Stimulated activated effector memory CD8-positive, alpha-beta T cell treated with anti-CD3 and anti-CD28 coated beads, Interleukin-12 subunit alpha, Interleukin-12 subunit beta, amount 100 ng/mL, for 72 hours (primary cell): ENCODE results near the gene BRCA1.
"Not testable (repeated sequence)": the region's sequence is repeated elsewhere in the genome, so short reads cannot be mapped to it uniquely, and the experiment has no call there.

Experiments
- ATAC-seq: fragments of 150-1000 bp; cut with Tn5 transposase; 2 replicates; pipeline ENCODE4 v1.10.0; 2021
- DNase-seq, 2 donors: peaks; one replicate each; pipeline ENCODE4 v3.0.0; 2021 to 2022; ENCODE audit warnings: low spot score in 2 of 2
- H3K27ac Mint-ChIP-seq: one replicate; pipeline ENCODE4 v1.8.0; 2022; ENCODE audit warnings: mild to moderate bottlenecking, mixed read lengths
- H3K36me3 Mint-ChIP-seq: one replicate; pipeline ENCODE4 v1.8.0; 2022; ENCODE audit warnings: mild to moderate bottlenecking, mixed read lengths
- H3K4me1 Mint-ChIP-seq: one replicate; pipeline ENCODE4 v1.8.0; 2022; ENCODE audit warnings: mixed read lengths
- H3K4me3 Mint-ChIP-seq: one replicate; pipeline ENCODE4 v1.8.0; 2022; ENCODE audit warnings: mild to moderate bottlenecking, mixed read lengths
- H3K9me3 Mint-ChIP-seq: one replicate; pipeline ENCODE4 v1.8.0; 2022; ENCODE audit warnings: mixed read lengths

Gene BRCA1

DNA sequence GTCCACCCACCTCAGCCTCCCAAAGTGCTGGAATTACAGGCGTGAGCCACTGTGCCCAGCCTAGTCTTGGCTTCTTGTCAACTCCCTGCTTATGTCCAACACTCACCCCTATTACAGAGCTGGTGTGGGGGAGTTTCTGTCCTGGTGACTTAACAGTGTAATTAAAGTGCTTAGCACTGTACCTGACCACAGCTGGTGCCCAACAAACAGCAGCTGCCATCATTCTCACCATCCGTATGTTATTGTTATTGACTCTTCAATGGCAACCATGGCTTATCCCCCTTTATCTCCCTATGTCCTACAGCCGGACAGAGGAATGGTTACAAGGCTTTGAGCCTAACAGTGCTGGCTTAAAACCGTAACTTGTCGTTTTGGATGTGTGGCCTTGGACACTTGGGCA, 17.0 kb upstream of the BRCA1 start:
- ATAC-seq (no peak), DNase-seq (no peak)
- Mint-ChIP-seq H3K4me3 (no peak overlapping the region), H3K27ac (no peak overlapping the region), H3K9me3 (no peaks in the 10 kb centered on the region), H3K36me3 (peaks cover 12% of the 10 kb centered on the region), H3K4me1 (no peaks in the 10 kb centered on the region)

DNA sequence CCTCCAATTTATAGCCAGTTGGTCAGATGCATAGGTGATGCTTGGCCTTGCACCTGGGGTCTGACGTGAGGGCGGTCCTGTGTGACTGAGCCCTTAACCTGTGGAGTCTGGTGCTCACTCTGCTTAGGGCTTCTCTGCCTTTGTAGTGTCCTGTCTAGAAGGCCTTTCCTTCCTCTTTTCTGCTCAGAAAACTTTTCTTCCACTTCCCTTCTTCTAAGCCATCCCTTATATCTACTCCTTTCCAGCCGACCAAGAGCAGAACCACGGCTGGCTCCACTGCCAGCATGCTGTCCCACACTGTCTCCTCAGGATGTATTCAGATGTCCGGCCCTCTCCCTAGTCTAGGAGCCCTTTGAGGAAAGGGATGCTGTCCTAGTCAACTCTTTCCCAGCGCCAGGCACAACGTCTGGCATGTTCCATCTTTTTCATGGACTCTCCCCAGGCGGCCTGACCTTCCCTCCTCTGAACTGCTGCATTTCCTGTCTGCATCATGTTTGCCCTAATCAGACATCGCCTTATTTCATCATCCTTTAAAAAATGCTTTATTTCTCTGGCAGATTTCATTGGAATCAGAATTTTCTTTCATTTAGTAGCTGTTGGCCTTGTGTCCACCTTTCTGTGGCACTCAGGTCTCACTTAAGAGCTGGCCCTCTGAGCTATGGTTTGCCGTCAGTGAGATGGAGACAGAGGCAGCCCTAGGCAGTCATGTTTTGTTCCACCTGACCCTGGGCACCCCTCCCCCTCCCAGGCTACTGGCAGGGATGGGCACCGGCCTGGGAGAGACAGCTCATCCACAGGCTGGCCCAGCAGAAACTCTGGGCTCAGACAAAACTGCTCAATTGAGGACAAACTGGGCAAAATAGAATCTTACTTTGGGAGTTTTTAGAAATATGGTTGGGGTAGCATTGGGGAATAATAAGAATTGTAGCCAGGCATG, 15.5 kb upstream of the BRCA1 start:
- DNase-seq (no peak), ATAC-seq (no peak)
- peaks cover 12% of the 10 kb centered on the region for H3K36me3 Mint-ChIP-seq
- no peak overlapping the region for H3K4me3 Mint-ChIP-seq
- H3K27ac Mint-ChIP-seq, result peak overlapping the region; percentile 68
- H3K9me3 Mint-ChIP-seq, result no peaks in the 10 kb centered on the region
- H3K4me1 Mint-ChIP-seq, result peaks cover 5% of the 10 kb centered on the region

DNA sequence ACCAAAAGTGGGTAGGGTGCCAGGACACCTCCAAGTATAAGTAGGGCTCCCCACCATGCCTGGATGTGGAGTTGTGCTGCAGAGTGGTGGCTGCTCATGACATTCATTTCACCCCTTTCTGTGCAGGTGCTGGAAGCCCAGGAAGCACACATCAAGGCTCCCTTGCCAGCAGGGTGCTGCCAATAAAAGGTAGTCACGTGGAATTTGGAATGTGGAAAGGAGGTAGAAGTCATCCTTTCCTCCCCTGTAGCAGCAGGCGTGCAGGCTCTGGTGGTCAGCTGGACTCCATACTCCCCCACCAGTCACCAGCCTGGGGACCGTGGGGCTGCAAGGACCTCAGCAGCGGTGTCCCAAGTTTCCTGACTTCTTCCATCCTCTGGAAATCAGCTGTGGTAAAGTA, 13.4 kb upstream of the BRCA1 start:
- H3K4me1 Mint-ChIP-seq, ATAC-seq, H3K4me3 Mint-ChIP-seq, DNase-seq, H3K9me3 Mint-ChIP-seq, H3K27ac Mint-ChIP-seq: not testable (repeated sequence)
- H3K36me3 Mint-ChIP-seq, result peaks cover 12% of the 10 kb centered on the region

DNA sequence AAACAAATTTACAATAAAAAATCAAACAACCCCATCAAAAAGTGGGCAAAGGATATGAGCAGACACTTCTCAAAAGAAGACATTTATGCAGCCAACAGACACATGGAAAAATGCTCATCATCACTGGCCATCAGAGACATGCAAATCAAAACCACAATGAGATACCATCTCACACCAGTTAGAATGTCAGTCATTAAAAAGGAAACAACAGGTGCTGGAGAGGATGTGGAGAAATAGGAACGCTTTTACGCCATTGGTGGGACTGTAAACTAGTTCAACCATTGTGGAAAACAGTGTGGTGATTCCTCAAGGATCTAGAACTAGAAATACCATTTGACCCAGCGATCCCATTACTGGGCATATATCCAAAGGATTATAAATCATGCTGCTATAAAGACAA, 11.4 kb upstream of the BRCA1 start:
- peaks cover 29% of the 10 kb centered on the region for H3K36me3 Mint-ChIP-seq
- H3K27ac Mint-ChIP-seq, H3K9me3 Mint-ChIP-seq, DNase-seq, H3K4me1 Mint-ChIP-seq, H3K4me3 Mint-ChIP-seq, ATAC-seq: not testable (repeated sequence)

DNA sequence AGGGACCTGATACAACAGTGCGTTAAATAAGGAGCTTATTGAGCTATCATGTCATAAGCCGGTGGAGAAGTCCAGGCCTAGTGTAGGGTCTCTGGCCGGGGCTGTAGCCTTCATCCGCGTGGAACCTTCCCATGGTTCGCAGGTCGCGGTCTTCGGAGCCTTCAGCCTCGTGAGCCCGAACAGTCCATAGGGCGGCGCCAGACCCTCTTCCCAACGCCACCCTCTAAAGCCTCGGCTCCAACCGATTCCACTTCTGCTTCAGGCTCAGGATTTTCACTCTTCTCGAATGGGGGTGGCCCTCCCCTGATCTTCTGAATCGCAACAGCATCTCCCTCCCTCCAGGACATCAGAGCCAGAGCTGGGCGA, 10.3 kb upstream of the BRCA1 start:
- peaks cover 5% of the 10 kb centered on the region for H3K4me1 Mint-ChIP-seq
- H3K4me3 Mint-ChIP-seq, result no peak overlapping the region
- H3K27ac Mint-ChIP-seq, result no peak overlapping the region
- peaks cover 40% of the 10 kb centered on the region for H3K36me3 Mint-ChIP-seq
- DNase-seq, result no peak
- ATAC-seq, result no peak
- H3K9me3 Mint-ChIP-seq, result no peaks in the 10 kb centered on the region

DNA sequence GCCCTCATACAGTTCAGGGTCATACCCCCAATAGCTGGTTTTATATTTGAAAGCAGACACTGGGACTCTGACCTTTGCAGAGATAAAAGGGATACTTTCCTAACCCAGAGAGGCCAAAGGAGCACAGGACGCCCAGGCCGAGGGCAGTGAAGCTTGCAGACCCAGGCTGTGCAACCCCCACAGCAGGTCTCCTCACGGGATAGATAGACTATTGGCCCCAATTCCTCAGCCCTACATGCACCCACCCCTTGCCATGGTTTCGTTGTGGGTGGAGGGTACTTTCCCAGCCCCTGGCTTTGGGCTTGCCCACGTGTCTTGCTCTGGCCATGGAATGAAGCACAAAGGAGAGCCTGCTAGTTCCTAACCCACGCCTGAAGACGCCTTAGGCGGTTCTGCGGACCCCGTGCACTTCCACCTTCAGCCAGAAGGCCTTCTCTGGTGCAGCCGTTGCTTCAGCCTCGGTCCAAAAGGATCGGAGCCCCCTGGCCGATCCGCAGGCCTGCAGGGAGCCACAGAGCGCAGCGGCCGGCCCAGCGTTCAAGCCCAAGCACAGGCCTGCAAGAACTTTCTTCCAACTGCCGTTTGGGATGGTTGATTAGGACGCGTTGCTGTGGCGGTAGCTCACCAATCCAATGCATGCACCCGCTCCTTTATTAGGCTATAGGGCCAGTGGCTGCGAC, 9.8 kb upstream of the BRCA1 start:
- Mint-ChIP-seq H3K4me3 (no peak overlapping the region), H3K9me3 (no peaks in the 10 kb centered on the region), H3K36me3 (peaks cover 40% of the 10 kb centered on the region), H3K27ac (no peak overlapping the region), H3K4me1 (peaks cover 5% of the 10 kb centered on the region)
- ATAC-seq (no peak), DNase-seq (no peak)

DNA sequence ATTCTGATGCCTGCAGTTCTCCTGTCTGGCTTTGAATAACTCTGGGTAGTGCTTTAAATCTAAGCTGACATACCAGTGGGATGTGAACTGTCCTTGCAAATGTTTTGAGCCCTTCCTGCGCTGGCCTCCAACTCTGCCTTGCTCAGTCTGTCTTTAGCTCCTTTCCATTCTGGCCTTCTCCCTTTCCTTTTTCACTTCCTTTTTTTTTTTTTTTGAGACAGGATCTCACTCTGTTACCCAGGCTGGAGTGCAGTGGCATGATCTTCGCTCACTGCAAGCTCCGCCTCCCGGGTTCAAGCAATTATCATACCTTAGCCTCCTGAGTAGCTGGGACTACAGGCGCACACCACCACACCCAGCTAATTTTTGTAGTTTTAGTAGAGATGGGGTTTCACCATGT, 8.3 kb upstream of the BRCA1 start:
- not testable (repeated sequence) for H3K9me3 Mint-ChIP-seq, H3K4me3 Mint-ChIP-seq, ATAC-seq, DNase-seq, H3K4me1 Mint-ChIP-seq
- H3K27ac Mint-ChIP-seq, result peak overlapping the region; percentile 73
- peaks cover 45% of the 10 kb centered on the region for H3K36me3 Mint-ChIP-seq

DNA sequence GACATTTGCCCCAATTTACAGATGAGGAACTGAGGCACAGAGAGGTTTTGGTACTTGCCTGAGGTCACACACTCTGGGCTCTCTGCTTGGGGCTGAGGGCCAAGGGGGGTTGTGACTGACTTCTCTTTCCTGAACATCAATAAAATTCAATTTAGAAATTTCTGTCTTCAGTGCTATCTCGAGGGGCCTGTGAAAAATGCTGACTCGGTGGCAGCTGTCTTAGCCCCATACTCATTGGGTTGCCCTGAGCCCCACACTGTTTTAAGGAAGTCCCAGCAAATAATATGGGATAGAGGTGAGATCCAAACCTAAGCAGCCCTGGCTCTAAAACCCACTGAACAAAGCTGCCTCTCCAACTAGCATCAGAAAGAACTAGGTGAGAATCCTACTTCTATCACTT, 7.0 kb upstream of the BRCA1 start:
- Mint-ChIP-seq H3K4me1 (peaks cover 5% of the 10 kb centered on the region), H3K27ac (no peak overlapping the region), H3K36me3 (peaks cover 52% of the 10 kb centered on the region), H3K4me3 (no peak overlapping the region), H3K9me3 (no peaks in the 10 kb centered on the region)
- DNase-seq (no peak), ATAC-seq (no peak)

DNA sequence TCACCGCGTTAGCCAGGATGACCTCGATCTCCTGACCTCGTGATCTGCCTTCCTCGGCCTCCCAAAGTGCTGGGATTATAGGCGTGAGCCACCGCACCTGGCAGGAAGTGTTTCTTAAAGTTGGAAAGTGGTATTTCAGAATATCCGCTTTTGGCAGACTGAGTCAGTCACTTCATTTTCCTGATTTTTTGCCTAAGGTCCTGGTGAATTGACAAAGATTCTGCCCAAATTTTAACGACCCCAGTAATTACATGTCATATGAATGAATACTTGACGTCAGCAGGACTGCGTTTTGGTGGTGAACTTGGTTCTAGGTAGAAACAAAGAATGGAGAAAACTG, 4.5 kb upstream of the BRCA1 start:
- Mint-ChIP-seq H3K4me1 (peaks cover 18% of the 10 kb centered on the region), H3K27ac (no peak overlapping the region), H3K4me3 (no peak overlapping the region), H3K9me3 (no peaks in the 10 kb centered on the region), H3K36me3 (peaks cover 62% of the 10 kb centered on the region)
- DNase-seq, result no peak
- ATAC-seq, result no peak

DNA sequence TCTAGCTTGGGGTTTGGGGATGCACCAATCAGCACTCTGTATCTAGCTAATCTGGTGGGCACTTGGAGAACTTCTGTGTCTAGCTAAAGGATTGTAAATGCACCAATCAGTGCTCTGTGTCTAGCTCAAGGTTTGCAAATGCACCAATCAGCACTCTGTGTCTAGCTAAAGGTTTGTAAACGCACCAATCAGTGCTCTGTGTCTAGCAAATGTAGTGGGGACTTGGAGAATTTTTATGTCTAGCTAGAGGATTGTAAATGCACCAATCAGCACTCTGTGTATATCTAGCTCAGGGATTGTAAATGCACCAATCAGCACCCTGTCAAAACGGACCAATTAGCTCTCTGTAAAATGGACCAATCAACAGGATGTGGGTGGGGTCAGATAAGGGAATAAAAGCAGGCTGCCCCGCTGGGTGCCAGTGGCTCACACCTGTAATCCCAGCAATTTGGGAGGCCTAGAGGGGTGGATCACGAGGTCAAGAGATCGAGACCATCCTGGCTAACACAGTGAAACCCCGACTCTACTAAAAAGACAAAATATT, 2.2 kb upstream of the BRCA1 start:
- Mint-ChIP-seq H3K4me3 (peak overlapping the region; percentile 32), H3K36me3 (peaks cover 62% of the 10 kb centered on the region), H3K4me1 (peaks cover 24% of the 10 kb centered on the region), H3K27ac (peak overlapping the region; percentile 12)
- DNase-seq, H3K9me3 Mint-ChIP-seq, ATAC-seq: not testable (repeated sequence)

DNA sequence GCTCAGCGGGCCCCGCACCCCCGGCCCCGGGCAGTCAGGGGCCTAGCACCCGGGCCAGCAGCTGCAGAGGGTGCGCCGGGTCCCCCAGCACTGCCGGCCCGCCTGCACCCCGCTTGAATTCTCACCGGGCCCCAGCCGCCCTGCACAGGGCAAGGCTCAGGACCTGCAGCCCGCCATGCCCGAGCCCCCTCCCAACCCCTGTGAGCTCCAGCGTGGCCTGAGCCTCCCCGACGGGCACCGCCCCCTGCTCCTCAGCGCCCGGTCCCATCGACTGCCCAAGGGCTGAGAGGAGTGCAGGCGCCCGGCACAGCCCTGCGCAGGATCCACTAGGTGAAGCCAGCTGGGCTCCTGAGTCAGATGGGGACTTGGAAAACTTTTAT, 1.7 kb upstream of the BRCA1 start:
- ATAC-seq (no peak), DNase-seq (no peak)
- Mint-ChIP-seq H3K4me3 (peak overlapping the region; percentile 32), H3K27ac (peak overlapping the region; percentile 12), H3K9me3 (no peaks in the 10 kb centered on the region), H3K4me1 (peaks cover 24% of the 10 kb centered on the region), H3K36me3 (peaks cover 62% of the 10 kb centered on the region)

DNA sequence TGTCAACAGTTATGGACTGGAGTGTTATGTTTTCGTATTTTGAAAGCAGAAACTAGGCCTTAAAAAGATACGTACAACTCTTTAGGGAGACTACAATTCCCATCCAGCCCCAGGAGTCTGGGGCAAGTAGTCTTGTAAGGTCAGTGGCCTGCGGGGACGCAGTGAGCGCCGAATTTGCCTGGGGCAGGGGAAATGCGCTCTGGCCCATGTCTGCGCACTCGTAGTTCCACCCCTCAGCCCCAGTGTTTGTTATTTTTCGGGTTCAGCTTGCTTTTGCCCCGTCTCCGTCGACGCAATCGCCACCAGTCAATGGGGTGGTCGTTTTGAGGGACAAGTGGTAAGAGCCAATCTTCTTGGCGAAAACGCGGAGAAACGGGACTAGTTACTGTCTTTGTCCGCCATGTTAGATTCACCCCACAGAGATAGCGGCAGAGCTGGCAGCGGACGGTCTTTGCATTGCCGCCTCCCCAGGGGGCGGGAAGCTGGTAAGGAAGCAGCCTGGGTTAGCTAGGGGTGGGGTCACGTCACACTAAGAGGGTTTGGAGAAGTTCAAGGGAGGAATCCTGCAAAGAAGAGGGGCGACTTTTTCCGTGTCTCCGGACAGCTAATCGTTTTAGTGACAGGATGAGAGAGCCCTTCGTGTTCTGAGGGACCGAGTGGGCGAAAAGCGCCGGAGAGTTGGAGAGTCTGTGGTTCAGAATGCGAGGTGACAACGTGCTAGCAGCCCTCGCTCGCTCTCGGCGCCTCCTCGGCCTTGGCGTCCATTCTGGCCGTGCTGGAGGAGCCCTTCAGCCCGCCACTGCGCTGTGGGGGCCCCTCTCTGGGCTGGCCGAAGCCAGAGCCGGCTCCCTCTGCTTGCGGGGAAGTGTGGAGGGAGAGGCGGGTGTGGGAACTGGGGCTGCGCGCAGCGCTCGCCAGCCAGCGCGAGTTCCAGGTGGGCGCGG, 1.1 kb upstream of the BRCA1 start:
- peak overlapping the region; percentile 99 for H3K27ac Mint-ChIP-seq
- DNase-seq, result peak in 1 of 2 donors; percentile 53
- no peak for ATAC-seq
- H3K36me3 Mint-ChIP-seq, result peaks cover 62% of the 10 kb centered on the region
- peaks cover 24% of the 10 kb centered on the region for H3K4me1 Mint-ChIP-seq
- no peaks in the 10 kb centered on the region for H3K9me3 Mint-ChIP-seq
- peak overlapping the region; percentile 99 for H3K4me3 Mint-ChIP-seq

DNA sequence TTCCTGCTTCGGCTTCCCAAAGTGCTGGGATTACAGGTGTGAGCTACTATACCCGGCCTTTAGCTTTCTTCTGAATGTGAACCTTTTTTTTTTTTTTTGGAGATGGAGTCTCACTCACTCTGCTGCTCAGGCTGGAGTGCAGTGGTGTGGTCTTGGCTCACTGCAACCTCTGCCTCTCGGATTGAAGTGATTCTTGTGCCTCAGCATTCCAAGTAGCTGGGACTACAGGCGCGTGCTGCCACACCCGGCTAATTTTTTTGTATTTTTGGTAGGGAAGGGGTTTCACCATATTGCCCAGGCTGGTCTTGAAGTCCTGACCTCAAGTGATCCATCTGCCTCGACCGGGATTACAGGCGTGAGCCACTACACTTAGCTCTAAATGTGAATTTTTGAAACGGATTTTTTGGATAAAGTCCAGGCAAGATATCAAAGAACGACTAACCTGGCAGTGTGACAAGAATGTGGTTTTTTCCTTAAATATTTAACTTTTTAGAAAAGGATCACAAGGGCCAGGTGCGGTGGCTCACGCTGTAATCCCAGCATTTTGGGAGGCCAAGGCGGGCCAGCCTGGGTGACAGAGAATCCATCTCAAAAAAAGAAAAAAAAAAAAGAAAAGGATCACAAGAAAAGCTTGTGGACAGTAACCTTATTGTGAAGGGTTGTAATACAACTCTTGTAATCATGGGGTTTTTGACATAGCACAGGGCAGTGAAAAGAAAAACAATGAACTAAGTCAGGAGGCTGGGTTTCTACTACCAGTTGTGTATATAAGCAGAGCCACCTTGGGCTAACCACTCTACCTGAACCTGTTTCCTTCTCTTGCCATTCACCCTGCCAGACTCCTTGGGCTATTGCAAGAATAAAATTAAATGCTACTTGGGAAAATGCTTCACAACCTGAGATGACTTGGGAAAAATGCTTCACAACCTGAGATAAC, 6.2 kb downstream of the BRCA1 start:
- no peak for DNase-seq
- no peaks in the 10 kb centered on the region for H3K4me1 Mint-ChIP-seq
- ATAC-seq, result no peak
- no peaks in the 10 kb centered on the region for H3K9me3 Mint-ChIP-seq
- no peak overlapping the region for H3K4me3 Mint-ChIP-seq
- peaks cover 52% of the 10 kb centered on the region for H3K36me3 Mint-ChIP-seq
- no peak overlapping the region for H3K27ac Mint-ChIP-seq

DNA sequence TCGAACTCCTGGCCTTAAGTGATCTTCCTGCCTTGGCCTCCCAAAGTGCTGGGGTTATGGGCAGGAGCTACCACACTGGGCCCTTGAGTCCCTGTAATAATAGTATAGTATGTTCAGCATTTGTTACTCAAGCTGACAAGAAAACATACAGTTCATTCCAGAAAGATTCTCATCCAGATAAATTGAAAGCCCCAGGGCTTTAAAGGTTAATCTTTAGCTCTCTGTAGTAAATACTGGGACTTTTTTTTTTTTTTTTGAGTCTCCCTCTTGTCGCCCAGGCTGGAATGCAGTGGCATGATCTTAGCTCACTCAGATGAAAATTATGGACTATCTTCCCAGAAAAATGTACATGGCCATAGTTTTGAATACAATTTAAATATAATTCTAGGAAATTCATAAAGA, 11.0 kb downstream of the BRCA1 start:
- no peak overlapping the region for H3K4me3 Mint-ChIP-seq
- ATAC-seq, result no peak
- H3K27ac Mint-ChIP-seq, result no peak overlapping the region
- H3K9me3 Mint-ChIP-seq, result no peaks in the 10 kb centered on the region
- no peak for DNase-seq
- peaks cover 43% of the 10 kb centered on the region for H3K36me3 Mint-ChIP-seq
- H3K4me1 Mint-ChIP-seq, result no peaks in the 10 kb centered on the region
